IMR-90 (cell line): ENCODE measurements around the gene MRPS24. TPM values are rescaled to one million over a fixed set of nuclear protein-coding genes. Genes with fewer than 3 reads are reported as not detected.
"Not testable (repeated sequence)": the region's sequence is repeated elsewhere in the genome, so short reads cannot be mapped to it uniquely, and the experiment has no call there.

ENCODE experiments used
- ATAC-seq: fragments of 200-7000 bp; cut with Tn5 transposase; 2 replicates; pipeline ENCODE4 v1.9.1; 2020; ENCODE audit warnings: low read depth, mild to moderate bottlenecking, moderate library complexity
- BruUV-seq: library from RNA; stranded (reverse); fragments of 400-500 nt; replicated peaks from 2 replicates; lab custom pipeline; 2021; lab: Mats Ljungman, UMichigan
- CTCF ChIA-PET: fragments of 300-600 bp; formaldehyde crosslinking; extraction: SDS; loops from one replicate; lab custom pipeline; 2021; ENCODE audit warnings: antibody characterized with exemption; lab: Yijun Ruan, JAX
- POLR2A ChIA-PET: fragments of 300-600 bp; sonication (Branson Sonifier 250); formaldehyde crosslinking; loops from one replicate; lab custom pipeline; 2022; ENCODE audit warnings: antibody characterized with exemption; ENCODE audit not compliant: unreplicated experiment; lab: Charles Lee
- DNase-seq: peaks from one replicate; pipeline ENCODE4 v3.0.0; 2013
- H2AFZ ChIP-seq: replicated peaks from 2 replicates; pipeline ENCODE3; 2013; ENCODE audit warnings: low read length, mild to moderate bottlenecking; ENCODE audit not compliant: poor library complexity
- H2AK5ac ChIP-seq: 2 replicates; pipeline ENCODE4 v1.6.1; 2013; ENCODE audit warnings: low read depth, low read length, inconsistent platforms
- H2AK9ac ChIP-seq: replicated peaks from 2 replicates; pipeline ENCODE3; 2013; ENCODE audit warnings: mild to moderate bottlenecking, low read depth, low read length, moderate library complexity; ENCODE audit not compliant: poor library complexity
- H2BK120ac ChIP-seq: 2 replicates; pipeline ENCODE4 v1.6.1; 2013; ENCODE audit warnings: low read depth, low read length, inconsistent platforms
- H2BK15ac ChIP-seq: 3 replicates; pipeline ENCODE4 v1.6.1; 2013; ENCODE audit warnings: low read depth, low read length, inconsistent platforms
- H2BK20ac ChIP-seq: 2 replicates; pipeline ENCODE4 v1.6.1; 2013; ENCODE audit warnings: low read depth, mild to moderate bottlenecking, inconsistent platforms, low read length, moderate library complexity
- H2BK5ac ChIP-seq: 2 replicates; pipeline ENCODE4 v1.6.1; 2013; ENCODE audit warnings: mild to moderate bottlenecking, low read depth, low read length, inconsistent platforms; ENCODE audit not compliant: poor library complexity, severe bottlenecking
- H3K14ac ChIP-seq: replicated peaks from 2 replicates; pipeline ENCODE4 v1.6.1; 2013; ENCODE audit warnings: low read depth, low read length, inconsistent platforms
- H3K18ac ChIP-seq: 2 replicates; pipeline ENCODE4 v1.6.1; 2013; ENCODE audit warnings: low read depth, low read length, control low read depth
- H3K23ac ChIP-seq: 2 replicates; pipeline ENCODE4 v1.6.1; 2013; ENCODE audit warnings: low read depth, low read length, inconsistent platforms
- H3K27ac ChIP-seq: 2 replicates; pipeline ENCODE4 v1.5.1; 2013; ENCODE audit warnings: mild to moderate bottlenecking, control low read depth, low read length; ENCODE audit not compliant: insufficient read depth
- H3K27me3 ChIP-seq: 2 replicates; pipeline ENCODE4 v1.6.1; 2013; ENCODE audit warnings: low read length; ENCODE audit not compliant: control insufficient read depth, insufficient read depth
- H3K36me3 ChIP-seq: 2 replicates; pipeline ENCODE4 v1.6.1; 2013; ENCODE audit warnings: low read length, mixed read lengths; ENCODE audit not compliant: control insufficient read depth, insufficient read depth
- H3K4ac ChIP-seq: 2 replicates; pipeline ENCODE4 v1.6.1; 2013; ENCODE audit warnings: low read depth, low read length, inconsistent platforms
- H3K4me1 ChIP-seq: 2 replicates; pipeline ENCODE4 v1.6.1; 2013; ENCODE audit warnings: low read length, mixed read lengths; ENCODE audit not compliant: control insufficient read depth, insufficient read depth
- H3K4me2 ChIP-seq: 2 replicates; pipeline ENCODE4 v1.6.1; 2013; ENCODE audit warnings: low read depth, mild to moderate bottlenecking, control low read depth, low read length, moderate library complexity
- H3K4me3 ChIP-seq: 2 replicates; pipeline ENCODE4 v1.5.1; 2013; ENCODE audit warnings: low read depth, mild to moderate bottlenecking, control low read depth, low read length, moderate library complexity; ENCODE audit not compliant: insufficient read depth
- H3K56ac ChIP-seq: 2 replicates; pipeline ENCODE4 v1.6.1; 2013; ENCODE audit warnings: low read length, inconsistent platforms; ENCODE audit not compliant: insufficient read depth; ENCODE audit errors: extremely low read depth
- H3K79me1 ChIP-seq, 2 experiments: 2 replicates each; pipeline ENCODE4 v1.6.1; 2013; ENCODE audit warnings: low read length in 2 of 2, inconsistent platforms in 1 of 2, low read depth in 1 of 2
- H3K9ac ChIP-seq: 2 replicates; pipeline ENCODE4 v1.6.1; 2013; ENCODE audit warnings: low read depth, low read length, control low read depth
- H3K9me1 ChIP-seq: 2 replicates; pipeline ENCODE4 v1.6.1; 2013; ENCODE audit warnings: low read length, inconsistent platforms; ENCODE audit not compliant: insufficient read depth
- H3K9me3 ChIP-seq: 2 replicates; pipeline ENCODE4 v1.6.1; 2013; ENCODE audit warnings: low read length; ENCODE audit not compliant: control insufficient read depth, insufficient read depth
- H4K20me1 ChIP-seq: 2 replicates; pipeline ENCODE4 v1.6.1; 2013; ENCODE audit warnings: low read length, inconsistent platforms; ENCODE audit not compliant: insufficient read depth
- H4K5ac ChIP-seq: 2 replicates; pipeline ENCODE4 v1.6.1; 2013; ENCODE audit warnings: mild to moderate bottlenecking, low read depth, low read length, control low read depth
- H4K8ac ChIP-seq, 2 experiments: 2 replicates each; pipeline ENCODE4 v1.6.1; 2013; ENCODE audit warnings: low read depth in 2 of 2, low read length in 2 of 2, control low read depth in 1 of 2, inconsistent platforms in 1 of 2
- H4K91ac ChIP-seq: 2 replicates; pipeline ENCODE4 v1.6.1; 2013; ENCODE audit warnings: low read depth, low read length, inconsistent platforms; ENCODE audit not compliant: insufficient read depth
- CEBPB ChIP-seq: IDR thresholded peaks from 2 replicates; pipeline ENCODE4 v1.6.1; 2012; ENCODE audit warnings: low read depth, low read length, improper control_type of control experiment
- RAD21 ChIP-seq: IDR thresholded peaks from 2 replicates; pipeline ENCODE4 v1.6.1; 2012; ENCODE audit warnings: low read length, improper control_type of control experiment
- RFX5 ChIP-seq: IDR thresholded peaks from 2 replicates; pipeline ENCODE4 v1.8.0; 2012; ENCODE audit warnings: low read depth, mild to moderate bottlenecking, low read length, moderate library complexity
- WGBS, 2 experiments: methylation state at CpG; one replicate each; pipeline versions ENCODE4 v1.1.5 to v1.1.7; 2013; ENCODE audit warnings: missing lambda C conversion rate in 2 of 2; ENCODE audit not compliant: insufficient read length in 1 of 2; ENCODE audit errors: extremely low coverage in 2 of 2; 5-methylcytosine and 5-hydroxymethylcytosine counted together
- dilution Hi-C: fragments of 300-500 bp; cut with HindIII; formaldehyde crosslinking; loops from one replicate; pipeline ENCODE4 v1.14.3; 2018; ENCODE audit warnings: low sequenced_read_pairs; ENCODE audit not compliant: unreplicated experiment
- in situ Hi-C: fragments of 300-500 bp; cut with MboI; formaldehyde crosslinking; loops from 3 replicates; pipeline ENCODE4 v1.14.3; 2019; ENCODE audit warnings: low sequenced_read_pairs, inconsistent platforms, mixed read lengths
- intact Hi-C: fragments of 100-400 bp; cut with micrococcal nuclease; formaldehyde crosslinking; loops from 2 replicates; pipeline ENCODE4 v1.10.0; 2022
- polyA plus RNA-seq, 3 experiments: library from polyadenylated mRNA; depleted of rRNA; stranded (reverse); fragments of >200 nt; gene quantifications; 2 replicates each; pipeline ENCODE4 v1.2.3, GENCODE V29; 2012; ENCODE audit warnings: low replicate concordance in 1 of 3
- total RNA-seq: library from RNA; depleted of rRNA; stranded (reverse); fragments of >200 nt; gene quantifications from 2 replicates; pipeline ENCODE4 v1.2.3, GENCODE V29; 2012
- TF ChIP-seq, protein P1 (sequence below): conservative IDR thresholded peaks from 2 replicates; pipeline ENCODE4 v1.5.1; 2012; ENCODE audit warnings: mild to moderate bottlenecking, low read depth, low read length, improper control_type of control experiment

Gene MRPS24
- total and polyA plus RNA-seq, 2 of the 4 experiments (the other 2 are of a cell fraction): 151 to 266 TPM

- intact Hi-C loops (no loop called here), dilution Hi-C loops (no loop called here), in situ Hi-C loops (no loop called here)
- Histone ChIP-seq H3K18ac (no peak overlapping the region), H2BK15ac (no peak overlapping the region), H2BK20ac (no peak overlapping the region), H3K56ac (no peak overlapping the region), H3K27me3 (peaks cover 47% of the 10 kb centered on the region), H3K36me3 (no peaks in the 10 kb centered on the region), H2AK9ac (no peak overlapping the region), H3K4me3 (no peak overlapping the region), H3K14ac (no peak overlapping the region), H3K79me1 (no peaks in the 10 kb centered on the region), H4K8ac (no peak overlapping the region), H3K4me1 (no peaks in the 10 kb centered on the region), H3K27ac (no peak overlapping the region), H2AFZ (no peak overlapping the region), H3K4me2 (no peak overlapping the region), H3K9ac (no peak overlapping the region), H4K5ac (no peak overlapping the region), H3K4ac (no peak overlapping the region), H3K9me3 (no peaks in the 10 kb centered on the region), H3K23ac (no peak overlapping the region), H4K91ac (no peak overlapping the region), H2AK5ac (no peak overlapping the region), H2BK5ac (no peak overlapping the region), H3K9me1 (no peaks in the 10 kb centered on the region; the same call in 1 of the 2 replicates), H4K20me1 (no peaks in the 10 kb centered on the region), H2BK120ac (no peak overlapping the region)
- no peak for DNase-seq
- TF ChIP-seq CEBPB (no peak), RAD21 (no peak), RFX5 (no peak)
- TF ChIP-seq, protein P1, sequence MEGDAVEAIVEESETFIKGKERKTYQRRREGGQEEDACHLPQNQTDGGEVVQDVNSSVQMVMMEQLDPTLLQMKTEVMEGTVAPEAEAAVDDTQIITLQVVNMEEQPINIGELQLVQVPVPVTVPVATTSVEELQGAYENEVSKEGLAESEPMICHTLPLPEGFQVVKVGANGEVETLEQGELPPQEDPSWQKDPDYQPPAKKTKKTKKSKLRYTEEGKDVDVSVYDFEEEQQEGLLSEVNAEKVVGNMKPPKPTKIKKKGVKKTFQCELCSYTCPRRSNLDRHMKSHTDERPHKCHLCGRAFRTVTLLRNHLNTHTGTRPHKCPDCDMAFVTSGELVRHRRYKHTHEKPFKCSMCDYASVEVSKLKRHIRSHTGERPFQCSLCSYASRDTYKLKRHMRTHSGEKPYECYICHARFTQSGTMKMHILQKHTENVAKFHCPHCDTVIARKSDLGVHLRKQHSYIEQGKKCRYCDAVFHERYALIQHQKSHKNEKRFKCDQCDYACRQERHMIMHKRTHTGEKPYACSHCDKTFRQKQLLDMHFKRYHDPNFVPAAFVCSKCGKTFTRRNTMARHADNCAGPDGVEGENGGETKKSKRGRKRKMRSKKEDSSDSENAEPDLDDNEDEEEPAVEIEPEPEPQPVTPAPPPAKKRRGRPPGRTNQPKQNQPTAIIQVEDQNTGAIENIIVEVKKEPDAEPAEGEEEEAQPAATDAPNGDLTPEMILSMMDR: no peak
- 78% methylated on average over 3 of the region's 6 CpGs; no CpG with 5 or more reads in 1 of the 2 experiments for WGBS, 2 experiments
- ChIA-PET CTCF (no interaction called here), POLR2A (no interaction called here)
- ATAC-seq: no peak
- BruUV-seq: no TSS peak
These were observed 45.4 kb downstream of the MRPS24 start for GRCh38 chr7:43823941-43824340.

DNA sequence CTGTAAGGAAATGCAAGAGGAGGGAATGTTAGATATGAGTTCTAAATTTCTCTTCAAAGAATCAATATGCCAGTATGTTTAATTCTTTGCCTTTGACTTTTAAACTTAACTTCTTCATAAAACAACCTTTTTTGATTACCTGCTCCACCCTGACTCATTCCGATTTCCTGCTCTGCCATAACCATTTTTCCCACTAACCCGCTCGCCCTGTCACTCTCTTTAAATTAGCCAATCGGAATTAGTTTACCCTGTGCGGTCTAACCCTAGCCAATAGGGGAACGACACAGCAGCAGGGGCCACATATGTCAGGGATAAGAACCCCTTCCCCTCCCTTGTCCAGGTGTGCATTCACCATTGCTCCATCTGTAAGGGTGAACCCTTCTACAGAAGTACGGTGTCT is 45.9 kb downstream of the MRPS24 start:
- H3K18ac ChIP-seq, H3K14ac ChIP-seq, H3K36me3 ChIP-seq, H3K9ac ChIP-seq, H2BK20ac ChIP-seq, POLR2A ChIA-PET, H2BK120ac ChIP-seq, H3K9me1 ChIP-seq, BruUV-seq, H4K8ac ChIP-seq, dilution Hi-C loops, H3K79me1 ChIP-seq, H2BK15ac ChIP-seq, H3K56ac ChIP-seq, H2AFZ ChIP-seq, H3K9me3 ChIP-seq, H3K4me1 ChIP-seq, H2BK5ac ChIP-seq, ATAC-seq, H3K4me3 ChIP-seq, H4K5ac ChIP-seq, in situ Hi-C loops, H3K27ac ChIP-seq, DNase-seq, CTCF ChIA-PET, intact Hi-C loops, H3K4ac ChIP-seq, H3K23ac ChIP-seq, H3K4me2 ChIP-seq, H4K20me1 ChIP-seq, H2AK9ac ChIP-seq, H2AK5ac ChIP-seq, H4K91ac ChIP-seq: not testable (repeated sequence)
- H3K27me3 ChIP-seq: peaks cover 46% of the 10 kb centered on the region
- WGBS, 2 experiments: 100% methylated on average over 3 of the region's 7 CpGs; no CpG with 5 or more reads in 1 of the 2 experiments
